ENCODE measurements around the gene DNAJC18.

Gene DNAJC18

GRCh38 chr5:139368613-139369012 lies 70.7 kb downstream of the DNAJC18 start:
- Histone ChIP-seq H3K27ac (peak overlapping the region; percentile 38), H3K36me3 (replicated peaks) (peaks cover 35% of the 10 kb centered on the region)
- DNase-seq, result no peak

GRCh38 chr5:139364466-139364865 lies 74.9 kb downstream of the DNAJC18 start:
- H3K27ac ChIP-seq, result no peak overlapping the region
- H3K36me3 ChIP-seq (replicated peaks), result peaks cover 28% of the 10 kb centered on the region
- DNase-seq, result no peak
- H3K4me3 ChIP-seq (ENCODE audit: low read depth, low read length), result no peak overlapping the region
- no peaks in the 10 kb centered on the region for H3K27me3 ChIP-seq (replicated peaks)
- no peak for TF ChIP-seq CTCF (IDR thresholded peaks at IDR 0.05; ENCODE audit: low read depth, low read length, missing control alignments)
- in situ Hi-C loops (cut with HindIII; ENCODE audit: low pct_ligation_motif_present, low sequenced_read_pairs), result no loop called here

More at GRCh38 chr5:139368613-139369012, 70.7 kb downstream of the DNAJC18 start:
- Histone ChIP-seq H3K27me3 (replicated peaks) (no peaks in the 10 kb centered on the region), H3K4me3 (ENCODE audit: low read depth, low read length) (no peak overlapping the region)
- peak; percentile 12 for TF ChIP-seq CTCF (IDR thresholded peaks at IDR 0.05; ENCODE audit: low read depth, low read length, missing control alignments)
- in situ Hi-C loops (cut with HindIII; ENCODE audit: low pct_ligation_motif_present, low sequenced_read_pairs), result no loop called here

- DNase-seq, result no peak
- in situ Hi-C loops (cut with HindIII; ENCODE audit: low pct_ligation_motif_present, low sequenced_read_pairs), result no loop called here
- TF ChIP-seq CTCF (IDR thresholded peaks at IDR 0.05; ENCODE audit: low read depth, low read length, missing control alignments), result no peak
Measured at GRCh38 chr5:139363937-139364336, 75.4 kb downstream of the DNAJC18 start.

GRCh38 chr5:139361835-139362429 lies 77.4 kb downstream of the DNAJC18 start:
- no peaks in the 10 kb centered on the region for H3K27me3 ChIP-seq (replicated peaks)
- in situ Hi-C loops (cut with HindIII; ENCODE audit: low pct_ligation_motif_present, low sequenced_read_pairs), result no loop called here
- H3K4me3 ChIP-seq (ENCODE audit: low read depth, low read length), result no peak overlapping the region
- no peak for DNase-seq
- H3K27ac ChIP-seq, result no peak overlapping the region
- peaks cover 25% of the 10 kb centered on the region for H3K36me3 ChIP-seq (replicated peaks)
- no peak for TF ChIP-seq CTCF (IDR thresholded peaks at IDR 0.05; ENCODE audit: low read depth, low read length, missing control alignments)

More at GRCh38 chr5:139363937-139364336, 75.4 kb downstream of the DNAJC18 start:
- peaks cover 28% of the 10 kb centered on the region for H3K36me3 ChIP-seq (replicated peaks)
- H3K4me3 ChIP-seq (ENCODE audit: low read depth, low read length), result no peak overlapping the region
- H3K27ac ChIP-seq, result no peak overlapping the region
- H3K27me3 ChIP-seq (replicated peaks), result no peaks in the 10 kb centered on the region

- Histone ChIP-seq H3K27ac (no peak overlapping the region), H3K36me3 (replicated peaks) (peaks cover 17% of the 10 kb centered on the region), H3K27me3 (replicated peaks) (no peaks in the 10 kb centered on the region), H3K4me3 (ENCODE audit: low read depth, low read length) (no peak overlapping the region)
- no peak for DNase-seq
- TF ChIP-seq CTCF (IDR thresholded peaks at IDR 0.05; ENCODE audit: low read depth, low read length, missing control alignments), result no peak
- in situ Hi-C loops (cut with HindIII; ENCODE audit: low pct_ligation_motif_present, low sequenced_read_pairs), result no loop called here
Measured at GRCh38 chr5:139360384-139360783, 78.9 kb downstream of the DNAJC18 start.
